K562 (cell line): ENCODE data around the gene TMEM181. TPM values are rescaled to one million over a fixed set of nuclear protein-coding genes. Genes with fewer than 3 reads are reported as not detected.
A peak's percentile ranks its signal among the peaks of the same experiment; 100 is the strongest.

Experiments used
- ATAC-seq: fragments of 200-7000 bp; cut with Tn5 transposase; 3 replicates; pipeline ENCODE4 v1.9.1; 2020; ENCODE audit warnings: moderate library complexity
- BruUV-seq: library from RNA; stranded (reverse); fragments of 400-500 nt; replicated peaks from 2 replicates; lab custom pipeline; 2021; lab: Mats Ljungman, UMichigan
- CTCF ChIA-PET: fragments of 300-600 bp; formaldehyde crosslinking; extraction: SDS; loops from one replicate; lab custom pipeline; 2021; ENCODE audit warnings: low intra/inter-chr PET ratio; lab: Yijun Ruan, JAX
- POLR2A ChIA-PET: fragments of 300-600, 350-650 bp; sonication (Branson Sonifier 250); formaldehyde crosslinking; extraction: SDS; loops from one replicate; lab custom pipeline; 2021; ENCODE audit warnings: antibody characterized with exemption, inconsistent platforms; lab: Yijun Ruan, JAX
- DNase-seq, 4 experiments: peaks; one replicate each; pipeline versions ENCODE4 v3.0.0 to v3.0.0-alpha.2; 2011 to 2018; ENCODE audit warnings: low spot score in 3 of 4, mixed read lengths in 3 of 4; ENCODE audit errors: extremely low read depth in 1 of 4
- FAIRE-seq: peaks from 2 replicates; lab custom pipeline; 2011; peaks lifted over from hg19 to GRCh38; lab: Jason Lieb, UNC
- H2AFZ ChIP-seq: 2 replicates; pipeline ENCODE4 v1.6.0; 2011; ENCODE audit warnings: low read depth, low read length, control low read depth, inconsistent platforms
- H3K27ac ChIP-seq: fragments of 200-600 bp; 3 replicates; pipeline ENCODE4 v1.8.0; 2011; ENCODE audit warnings: low read depth, mild to moderate bottlenecking, control low read depth, inconsistent platforms, low read length, moderate library complexity, mixed read lengths; ENCODE audit errors: extremely low read depth
- H3K27me3 ChIP-seq, 2 experiments: fragments of 300-600 bp in 1 of 2; 2 replicates in 1 of 2; 3 replicates in 1 of 2; pipeline versions ENCODE4 v1.6.0 to v1.8.0; 2011; ENCODE audit warnings: inconsistent platforms in 2 of 2, low read length in 2 of 2, mild to moderate bottlenecking in 1 of 2, mixed read lengths in 1 of 2, moderate library complexity in 1 of 2; ENCODE audit not compliant: control insufficient read depth in 2 of 2, insufficient read depth in 2 of 2
- H3K36me3 ChIP-seq: fragments of 300-600 bp; 3 replicates; pipeline ENCODE4 v1.8.0; 2011; ENCODE audit warnings: mild to moderate bottlenecking, low read length, inconsistent platforms; ENCODE audit not compliant: control insufficient read depth, insufficient read depth
- H3K4me1 ChIP-seq, 2 experiments: fragments of 200-600 bp in 1 of 2; replicated peaks in 1 of 2; 2 replicates in 1 of 2; 3 replicates in 1 of 2; pipeline versions ENCODE4 v1.5.1 to v1.8.0; 2011; ENCODE audit warnings: inconsistent platforms in 2 of 2, low read length in 2 of 2, mild to moderate bottlenecking in 1 of 2, mixed read lengths in 1 of 2, moderate library complexity in 1 of 2; ENCODE audit not compliant: control insufficient read depth in 2 of 2, insufficient read depth in 2 of 2
- H3K4me2 ChIP-seq: 2 replicates; pipeline ENCODE4 v1.6.1; 2011; ENCODE audit warnings: low read length, control low read depth, inconsistent platforms, mixed read lengths; ENCODE audit not compliant: insufficient read depth
- H3K4me3 ChIP-seq: fragments of 200-600 bp; sonication (generic), shearing (Covaris generic); 2 replicates; pipeline ENCODE4 v1.5.1; 2016; ENCODE audit warnings: control low read depth, inconsistent platforms
- H3K79me2 ChIP-seq: fragments of 200-600 bp; 3 replicates; pipeline ENCODE4 v1.8.0; 2011; ENCODE audit warnings: low read length, inconsistent platforms; ENCODE audit not compliant: control insufficient read depth, insufficient read depth
- H3K9ac ChIP-seq, 2 experiments: 2 replicates each; pipeline versions ENCODE4 v1.6.0 to v1.6.1; 2011; ENCODE audit warnings: low read depth in 2 of 2, low read length in 2 of 2, control low read depth in 1 of 2, inconsistent platforms in 1 of 2, mild to moderate bottlenecking in 1 of 2, mixed read lengths in 1 of 2; ENCODE audit not compliant: insufficient read depth in 1 of 2
- H3K9me1 ChIP-seq: one replicate; pipeline ENCODE4 v1.6.0; 2011; ENCODE audit warnings: inconsistent platforms, mild to moderate bottlenecking, low read length, moderate library complexity; ENCODE audit not compliant: control insufficient read depth, insufficient read depth
- H3K9me3 ChIP-seq: replicated peaks from 2 replicates; pipeline ENCODE4 v1.5.1; 2011; ENCODE audit warnings: low read depth, low read length, inconsistent platforms; ENCODE audit not compliant: control insufficient read depth, insufficient read depth
- H4K20me1 ChIP-seq: replicated peaks from 2 replicates; pipeline ENCODE4 v1.6.1; 2011; ENCODE audit warnings: low read length, inconsistent platforms, mixed read lengths; ENCODE audit not compliant: control insufficient read depth, insufficient read depth
- BCL6 ChIP-seq: fragments of 250-450 bp; sonication (Bioruptor Pico); IDR thresholded peaks from 2 replicates; pipeline ENCODE4 v1.4.0; 2020
- CBX2 ChIP-seq: fragments of 200-600 bp; sonication (generic); IDR thresholded peaks from one replicate; pipeline ENCODE4 v1.6.1; 2012; ENCODE audit warnings: mild to moderate bottlenecking, low read length, inconsistent platforms; ENCODE audit not compliant: insufficient read depth, poor library complexity, severe bottlenecking
- CBX8 ChIP-seq: fragments of 200-600 bp; sonication (generic); IDR thresholded peaks from 2 replicates; pipeline ENCODE4 v1.6.1; 2012; ENCODE audit warnings: borderline replicate concordance, mixed run types, low read depth, mild to moderate bottlenecking, moderate library complexity, mixed read lengths, low read length, control low read depth, inconsistent platforms; ENCODE audit not compliant: poor library complexity, severe bottlenecking; ENCODE audit errors: extremely low read depth
- CHD2 ChIP-seq: IDR thresholded peaks from 2 replicates; pipeline ENCODE4 v1.6.1; 2011; ENCODE audit warnings: low read depth, low read length
- DMBX1 ChIP-seq: fragments of 250-450 bp; sonication (Bioruptor Pico); IDR thresholded peaks from 2 replicates; pipeline ENCODE4 v1.8.0; 2022; ENCODE audit warnings: inconsistent platforms, mild to moderate bottlenecking, moderate library complexity, borderline replicate concordance
- EP400 ChIP-seq: fragments of 450-650 bp; IDR thresholded peaks from 2 replicates; pipeline ENCODE4 v1.6.1; 2017; ENCODE audit warnings: antibody characterized with exemption, mild to moderate bottlenecking, moderate library complexity
- FOXA1 ChIP-seq: fragments of 450-650 bp; IDR thresholded peaks from 2 replicates; pipeline ENCODE4 v1.6.1; 2016; ENCODE audit warnings: mild to moderate bottlenecking, borderline replicate concordance
- FOXM1 ChIP-seq, 2 experiments: fragments of 450-650 bp in 1 of 2; sonication (generic) in 1 of 2; formaldehyde crosslinking in 1 of 2; IDR thresholded peaks; 2 replicates each; pipeline versions ENCODE4 v1.6.1 to v1.9.0; 2017 to 2022; ENCODE audit warnings: low read depth in 2 of 2, mild to moderate bottlenecking in 2 of 2, missing genetic modification reagents in 1 of 2, moderate library complexity in 1 of 2
- HES1 ChIP-seq: fragments of 450-650 bp; IDR thresholded peaks from 2 replicates; pipeline ENCODE4 v1.6.1; 2016; ENCODE audit warnings: low read depth, mild to moderate bottlenecking, moderate library complexity
- MECOM ChIP-seq: fragments of 250-450 bp; sonication (Bioruptor Pico); IDR thresholded peaks from 2 replicates; pipeline ENCODE4 v1.8.0; 2022; ENCODE audit warnings: inconsistent platforms
- MEF2A ChIP-seq: IDR thresholded peaks from 2 replicates; pipeline ENCODE4 v1.6.1; 2011; ENCODE audit warnings: low read depth, mild to moderate bottlenecking, low read length, moderate library complexity; ENCODE audit not compliant: control insufficient read depth
- MTA1 ChIP-seq: fragments of 450-650 bp; IDR thresholded peaks from 2 replicates; pipeline ENCODE4 v1.6.1; 2017; ENCODE audit warnings: borderline replicate concordance
- PML ChIP-seq: IDR thresholded peaks from 2 replicates; pipeline ENCODE4 v1.6.1; 2012; ENCODE audit warnings: low read length, inconsistent platforms
- SMARCB1 ChIP-seq: IDR thresholded peaks from 2 replicates; pipeline ENCODE4 v1.6.1; 2011; ENCODE audit warnings: improper control_type of control experiment, low read depth; ENCODE audit not compliant: insufficient read length
- STAG1 ChIP-seq: sonication (generic); formaldehyde crosslinking; IDR thresholded peaks from 2 replicates; pipeline ENCODE4 v1.5.0; 2020; ENCODE audit warnings: missing genetic modification reagents, borderline replicate concordance
- ZFP36 ChIP-seq: fragments of 150-350 bp; IDR thresholded peaks from 2 replicates; pipeline ENCODE4 v1.6.1; 2018; ENCODE audit warnings: low read length, low read depth; ENCODE audit not compliant: partially characterized antibody
- ZNF280A ChIP-seq: fragments of 450-650 bp; IDR thresholded peaks from 2 replicates; pipeline ENCODE4 v1.6.1; 2018; ENCODE audit warnings: mild to moderate bottlenecking, low read depth; ENCODE audit not compliant: partially characterized antibody
- ZNF717 ChIP-seq: fragments of 250-450 bp; sonication (Bioruptor Pico); IDR thresholded peaks from 2 replicates; pipeline ENCODE4 v1.5.0; 2021
- WGBS: fragments of 100-300 bp; shearing (Covaris generic); methylation state at CpG from one replicate; pipeline ENCODE4 v1.1.6; 2016; ENCODE audit warnings: low coverage, mixed read lengths; ENCODE audit not compliant: insufficient coverage; ENCODE audit errors: missing lambda C conversion rate; 5-methylcytosine and 5-hydroxymethylcytosine counted together
- in situ Hi-C: fragments of 300-500 bp; cut with MboI; formaldehyde crosslinking; loops from 4 replicates; pipeline ENCODE4 v1.15.0; 2018; ENCODE audit warnings: inconsistent platforms, mixed read lengths
- intact Hi-C: fragments of 100-400 bp; cut with micrococcal nuclease; formaldehyde crosslinking; loops from 2 replicates; pipeline ENCODE4 v1.14.2; 2022
- polyA plus RNA-seq, 8 experiments: library from polyadenylated mRNA; depleted of rRNA in 4 of 8; stranded (reverse) in 5 of 8; unstranded in 3 of 8; fragments of >200 nt; fragmentation: Nextera tagmentation in 2 of 8; fragmentation: Illumina TruSeq in 1 of 8; extraction: Ambion mirVana in 2 of 8; extraction: Trizol in 1 of 8; gene quantifications; 2 replicates each; pipeline versions ENCODE4 v1.2.1 to v1.2.3, GENCODE V29; 2011 to 2014; ENCODE audit warnings: inconsistent platforms in 1 of 8, missing spikeins in 1 of 8
- total RNA-seq, 7 experiments: library from RNA; depleted of rRNA in 6 of 7; stranded (reverse); fragments of >200 nt in 6 of 7; fragmentation: Illumina TruSeq in 2 of 7; extraction: Trizol in 2 of 7; gene quantifications; 2 replicates each; pipeline versions ENCODE4 v1.2.1 to v1.2.3, GENCODE V29; 2011 to 2021; ENCODE audit warnings: low replicate concordance in 1 of 7
- TF ChIP-seq, protein P1 (sequence below): sonication (generic); formaldehyde crosslinking; IDR thresholded peaks from 2 replicates; pipeline ENCODE4 v1.8.0; 2022; ENCODE audit warnings: missing genetic modification reagents, mild to moderate bottlenecking, moderate library complexity, borderline replicate concordance

The TMEM181 gene
- total and polyA plus RNA-seq, 9 of the 15 experiments (the other 6 are each of a cell fraction or from before 2014, with no cell fraction given) = 5.6 to 27.2 (median 19.9) TPM

DNA sequence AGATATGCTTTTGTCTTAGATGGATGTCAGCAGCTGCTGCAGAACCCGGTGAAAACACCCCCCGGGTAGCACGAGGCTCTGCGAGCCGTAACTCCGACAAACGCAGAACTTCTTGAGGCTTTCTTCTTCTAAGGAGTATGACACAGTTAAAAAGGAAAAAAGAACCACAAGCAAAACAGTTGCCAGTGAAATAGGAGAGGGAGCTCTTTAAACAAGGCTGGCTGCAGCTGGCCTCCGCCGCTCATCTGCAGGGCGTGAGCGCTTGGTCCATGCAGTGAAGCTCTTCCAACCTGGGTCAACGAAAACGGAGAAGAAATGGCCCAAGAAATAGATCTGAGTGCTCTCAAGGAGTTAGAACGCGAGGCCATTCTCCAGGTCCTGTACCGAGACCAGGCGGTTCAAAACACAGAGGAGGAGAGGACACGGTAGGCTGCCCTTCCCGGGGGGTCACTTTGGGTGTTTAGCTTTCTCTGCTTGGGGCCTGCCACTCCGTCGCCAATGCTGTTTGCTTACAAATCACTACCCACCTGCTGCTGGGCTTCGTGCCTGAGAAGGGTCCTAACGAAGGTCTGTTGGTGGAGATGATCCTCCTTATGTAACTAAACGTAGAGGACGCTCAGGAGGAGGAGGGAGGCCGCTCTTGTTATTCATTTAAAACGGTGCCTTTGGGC is 103.2 kb downstream of the TMEM181 start:
- 0 out of 2 replicates have a peak overlapping the region, but pooled peaks have one; percentile 7 for H2AFZ ChIP-seq
- peaks cover 64 to 74% of the 10 kb centered on the region in 2 experiments for H3K27me3 ChIP-seq
- no peaks in the 10 kb centered on the region for H3K9me1 ChIP-seq
- DNase-seq = no peak
- no TSS peak for BruUV-seq
- in situ Hi-C loops (no loop called here), intact Hi-C loops (no loop called here)
- H3K4me2 ChIP-seq = no peak overlapping the region
- CTCF ChIA-PET = interaction anchor here (0.7 to 0.9 kb wide), 2 partner anchors 309 to 442 kb away, joined by 3 read pairs; no protein-coding TSS in a partner anchor
- H3K27ac ChIP-seq = no peak overlapping the region
- FAIRE-seq = peak; percentile 67
- peak; percentile 28 for ATAC-seq
- H3K36me3 ChIP-seq = no peaks in the 10 kb centered on the region
- 9% methylated on average over 27 of the region's 27 CpGs for WGBS
- H3K9ac ChIP-seq = no peak overlapping the region
- no peaks in the 10 kb centered on the region for H3K79me2 ChIP-seq
- POLR2A ChIA-PET = interaction anchor here (0.6 to 1.5 kb wide), 7 partner anchors 10 to 430 kb away, joined by 3 to 5 read pairs (median 3); partner anchors contain the start of genes DYNLT1 and RSPH3
- H3K4me3 ChIP-seq = no peak overlapping the region
- H4K20me1 ChIP-seq = peaks cover 4% of the 10 kb centered on the region
- H3K9me3 ChIP-seq = no peaks in the 10 kb centered on the region
- H3K4me1 ChIP-seq = peaks cover 0 to 3% of the 10 kb centered on the region in 2 experiments; a peak in 1 of 5 replicates
- TF ChIP-seq FOXA1 (no peak), ZNF717 (CRISPR knock-in tag) (no peak), CBX2 (peak; percentile 95), SMARCB1 (no peak), CHD2 (no peak), MEF2A (no peak), MTA1 (no peak), PML (no peak), BCL6 (CRISPR knock-in tag) (no peak), CBX8 (peak; percentile 97), HES1 (no peak), DMBX1 (CRISPR knock-in tag) (no peak), FOXM1 (IDR thresholded peaks at IDR 0.05; ENCODE audit: low read depth) (no peak), FOXM1 (CRISPR knock-in tag; IDR thresholded peaks at IDR 0.05; ENCODE audit: low read depth) (no peak), ZNF280A (no peak), ZFP36 (peak; percentile 52), MECOM (CRISPR knock-in tag) (no peak), STAG1 (CRISPR knock-in tag) (no peak), EP400 (no peak)
- TF ChIP-seq, protein P1, sequence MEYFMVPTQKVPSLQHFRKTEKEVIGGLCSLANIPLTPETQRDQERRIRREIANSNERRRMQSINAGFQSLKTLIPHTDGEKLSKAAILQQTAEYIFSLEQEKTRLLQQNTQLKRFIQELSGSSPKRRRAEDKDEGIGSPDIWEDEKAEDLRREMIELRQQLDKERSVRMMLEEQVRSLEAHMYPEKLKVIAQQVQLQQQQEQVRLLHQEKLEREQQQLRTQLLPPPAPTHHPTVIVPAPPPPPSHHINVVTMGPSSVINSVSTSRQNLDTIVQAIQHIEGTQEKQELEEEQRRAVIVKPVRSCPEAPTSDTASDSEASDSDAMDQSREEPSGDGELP (CRISPR knock-in tag) = peak; percentile 24; the same call in 1 of the 2 replicates
